HG03439 (cell line): ENCODE measurements around the gene NPBWR2.
"Not testable (repeated sequence)": the region's sequence is repeated elsewhere in the genome, so short reads cannot be mapped to it uniquely, and the experiment has no call there.

Source experiments
- ATAC-seq: cut with Tn5 transposase; IDR thresholded peaks from one replicate; pipeline ENCODE4 v1.9.1; 2021; ENCODE audit warnings: mild to moderate bottlenecking, moderate library complexity; ENCODE audit not compliant: unreplicated experiment

Gene NPBWR2

GRCh38 chr20:64119681-64120341 is 12.4 kb upstream of the NPBWR2 start:
- no peak for ATAC-seq

DNA sequence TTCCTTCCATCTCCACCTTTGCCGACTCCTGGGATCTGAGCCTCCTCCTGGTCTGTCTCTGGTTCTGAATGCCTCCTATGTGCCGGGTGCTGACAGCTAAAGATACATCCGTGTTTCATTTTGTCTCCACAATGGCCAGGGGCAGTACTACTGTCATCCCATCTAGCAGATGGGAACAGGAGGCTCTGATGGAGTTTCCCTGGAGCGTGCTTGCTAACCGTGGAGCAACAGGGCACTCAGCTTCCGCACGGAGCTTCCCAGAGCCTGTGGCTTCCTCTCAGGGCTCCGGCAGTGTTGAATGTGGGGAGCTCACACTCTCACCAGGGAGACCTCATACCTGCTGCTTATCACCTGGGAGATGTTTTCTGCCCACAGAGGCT is 11.9 kb upstream of the NPBWR2 start:
- no peak for ATAC-seq

DNA sequence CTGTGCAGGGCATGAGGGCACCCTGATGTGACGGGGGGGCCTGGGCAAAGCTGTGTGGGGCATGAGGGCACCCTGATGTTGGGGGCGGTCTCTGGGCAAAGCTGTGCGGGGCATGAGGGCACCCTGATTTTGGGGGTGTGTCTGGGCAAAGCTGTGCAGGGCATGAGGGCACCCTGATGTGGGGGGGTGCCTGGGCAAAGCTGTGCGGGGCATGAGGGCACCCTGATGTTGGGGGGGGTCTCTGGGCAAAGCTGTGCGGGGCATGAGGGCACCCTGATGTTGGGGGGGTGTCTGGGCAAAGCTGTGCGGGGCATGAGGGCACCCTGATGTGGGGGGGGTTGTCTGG is 10.0 kb upstream of the NPBWR2 start:
- ATAC-seq: not testable (repeated sequence)

DNA sequence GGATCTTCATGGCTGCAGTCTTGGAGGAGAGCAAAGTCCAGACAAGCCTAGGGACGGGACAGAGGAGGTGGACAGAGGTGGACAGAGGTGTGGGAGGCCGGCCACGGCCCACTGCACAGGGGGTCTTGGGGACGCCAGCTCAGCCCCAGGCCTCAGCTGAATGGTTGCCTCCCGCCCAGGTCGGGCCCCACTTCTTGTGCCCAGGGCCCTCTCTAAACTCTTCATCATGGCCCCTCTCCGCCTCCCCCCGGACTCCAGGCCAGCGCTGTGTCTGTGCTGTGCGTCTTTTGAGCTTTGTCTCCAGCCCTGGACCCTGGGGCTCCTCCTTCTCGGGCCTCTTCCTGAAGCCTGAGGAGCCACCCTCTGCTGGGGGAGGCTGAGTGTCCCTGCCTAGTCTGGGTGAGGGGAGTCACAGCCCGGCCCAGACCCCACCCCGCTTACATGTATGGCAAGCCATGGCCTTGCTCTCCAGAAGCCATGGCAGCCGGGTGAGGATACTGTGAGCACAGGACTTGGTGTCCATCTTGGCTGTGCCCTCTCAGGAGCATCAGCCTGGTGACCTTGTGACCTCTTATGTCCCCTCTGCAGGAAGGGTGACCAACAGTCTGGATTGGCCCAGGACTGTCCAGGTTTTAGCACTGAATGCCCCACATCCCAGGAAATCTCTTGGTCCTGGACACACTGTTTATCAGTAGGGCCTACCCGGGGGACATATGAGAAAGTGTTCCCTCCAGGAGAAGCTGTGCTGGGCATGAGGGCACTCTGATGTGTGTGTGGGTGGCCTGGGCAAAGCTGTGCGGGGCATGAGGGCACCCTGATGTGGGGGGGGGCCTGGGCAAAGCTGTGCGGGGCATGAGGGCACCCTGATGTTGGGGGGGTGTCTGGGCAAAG is 9.4 kb upstream of the NPBWR2 start:
- ATAC-seq: no peak

- no peak for ATAC-seq
Measured at GRCh38 chr20:64116016-64116415, 8.7 kb upstream of the NPBWR2 start.

DNA sequence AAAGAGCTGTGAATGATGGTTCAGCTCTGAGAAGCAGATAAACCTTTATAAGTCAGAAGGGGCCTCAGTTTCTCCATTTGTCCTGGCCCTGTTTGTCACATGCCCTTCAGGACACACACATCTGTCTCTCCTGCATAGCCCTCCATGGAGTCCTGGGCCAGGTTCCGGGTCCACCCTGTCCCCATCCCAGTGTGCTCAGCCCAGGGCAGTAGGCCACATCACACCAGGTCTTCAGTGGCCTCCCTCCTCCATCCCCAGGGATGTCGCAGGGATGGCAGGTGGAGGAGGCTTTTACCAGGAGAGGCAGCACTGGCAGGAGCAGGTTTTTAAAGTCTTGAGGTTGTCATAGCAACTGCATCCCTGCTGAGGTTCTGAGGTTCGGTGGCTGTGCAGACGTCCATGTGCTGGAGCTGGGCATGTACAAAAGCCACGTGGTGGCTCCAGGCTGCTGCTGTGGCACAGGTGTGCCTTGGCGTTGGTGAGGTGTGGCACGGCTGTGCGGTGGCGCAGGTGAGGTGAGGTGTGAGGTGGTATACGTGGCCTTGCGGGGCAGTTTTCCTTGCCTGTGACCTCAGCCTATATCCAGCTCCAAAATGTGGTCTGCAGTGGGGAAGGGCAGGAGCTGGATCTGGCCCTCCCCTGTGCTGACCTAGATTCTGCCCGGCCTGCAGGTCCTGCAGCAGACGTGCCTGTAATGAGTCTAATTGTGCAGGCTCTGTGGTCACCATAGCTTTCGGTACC is 8.0 kb upstream of the NPBWR2 start:
- no peak for ATAC-seq

DNA sequence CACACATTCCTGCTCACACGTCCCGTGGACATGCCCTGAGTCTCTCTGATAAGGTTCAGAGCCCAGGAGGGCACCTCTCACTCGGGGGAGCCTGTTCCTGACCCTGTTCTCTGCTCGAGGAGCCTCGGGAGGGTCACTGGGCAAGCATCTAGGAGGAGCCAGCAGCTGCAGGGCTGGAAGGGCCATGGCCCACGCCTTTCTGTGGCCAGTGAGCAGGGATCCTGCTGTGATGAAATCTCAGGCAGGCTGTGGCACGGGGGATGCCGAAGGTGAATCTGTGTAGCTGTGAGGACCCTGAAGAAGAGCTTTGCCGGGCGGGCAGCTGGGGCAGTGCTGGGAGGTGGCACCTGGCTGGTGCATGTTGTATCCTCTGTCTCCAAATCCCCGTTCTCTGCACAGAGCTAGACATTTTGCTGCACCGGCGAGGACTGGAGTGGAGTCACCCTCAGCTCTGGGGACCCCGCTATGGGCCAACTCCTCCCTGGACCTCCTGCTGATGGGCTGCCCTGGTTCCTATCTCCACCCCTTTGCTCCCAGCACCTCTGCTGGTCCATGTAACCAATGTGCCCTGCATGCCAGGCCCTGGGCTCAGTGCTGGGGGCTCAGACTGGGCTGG is 7.1 kb upstream of the NPBWR2 start:
- ATAC-seq: no peak

- no peak for ATAC-seq
Measured at GRCh38 chr20:64113796-64114355, 6.5 kb upstream of the NPBWR2 start.

GRCh38 chr20:64113444-64113775 is 6.0 kb upstream of the NPBWR2 start:
- no peak for ATAC-seq

DNA sequence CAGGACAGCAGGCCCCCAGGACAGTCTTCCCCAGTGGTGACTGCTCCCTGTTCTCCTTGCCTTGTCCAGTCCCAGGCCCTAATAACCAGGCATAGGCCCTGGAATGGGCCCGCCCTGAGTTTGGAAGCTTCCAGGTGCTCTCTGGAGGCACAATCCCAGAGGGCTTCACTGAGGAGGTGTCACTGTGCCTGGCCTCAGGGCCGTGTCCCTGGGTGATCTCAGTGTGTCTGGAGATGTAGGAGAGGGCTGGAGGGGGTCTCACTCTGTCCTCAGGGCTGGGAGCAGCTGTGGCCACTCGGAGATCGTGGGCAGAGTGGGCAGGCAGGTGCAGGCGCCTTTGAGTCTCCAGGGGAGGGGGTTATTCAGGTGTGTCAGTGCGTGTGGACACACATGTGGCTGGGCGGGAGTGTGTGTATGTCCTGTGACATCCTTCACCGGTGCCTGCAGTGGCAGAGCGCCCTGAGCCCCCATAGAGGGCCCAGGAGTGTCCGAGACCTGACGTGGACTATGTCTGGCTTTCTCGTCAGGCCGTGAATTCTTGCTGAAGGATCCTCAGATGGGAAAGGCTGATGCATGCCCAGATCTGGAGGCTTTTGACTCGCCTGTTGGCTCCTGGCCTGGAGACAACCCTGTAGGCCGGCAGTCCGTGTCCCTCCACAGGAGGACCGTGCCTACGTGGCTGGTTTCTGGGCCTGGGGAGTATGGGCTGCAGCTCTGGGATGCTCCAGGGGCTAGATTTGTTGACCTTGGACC is 5.5 kb upstream of the NPBWR2 start:
- ATAC-seq: no peak

- no peak for ATAC-seq
Measured at GRCh38 chr20:64111841-64112641, 4.7 kb upstream of the NPBWR2 start.

DNA sequence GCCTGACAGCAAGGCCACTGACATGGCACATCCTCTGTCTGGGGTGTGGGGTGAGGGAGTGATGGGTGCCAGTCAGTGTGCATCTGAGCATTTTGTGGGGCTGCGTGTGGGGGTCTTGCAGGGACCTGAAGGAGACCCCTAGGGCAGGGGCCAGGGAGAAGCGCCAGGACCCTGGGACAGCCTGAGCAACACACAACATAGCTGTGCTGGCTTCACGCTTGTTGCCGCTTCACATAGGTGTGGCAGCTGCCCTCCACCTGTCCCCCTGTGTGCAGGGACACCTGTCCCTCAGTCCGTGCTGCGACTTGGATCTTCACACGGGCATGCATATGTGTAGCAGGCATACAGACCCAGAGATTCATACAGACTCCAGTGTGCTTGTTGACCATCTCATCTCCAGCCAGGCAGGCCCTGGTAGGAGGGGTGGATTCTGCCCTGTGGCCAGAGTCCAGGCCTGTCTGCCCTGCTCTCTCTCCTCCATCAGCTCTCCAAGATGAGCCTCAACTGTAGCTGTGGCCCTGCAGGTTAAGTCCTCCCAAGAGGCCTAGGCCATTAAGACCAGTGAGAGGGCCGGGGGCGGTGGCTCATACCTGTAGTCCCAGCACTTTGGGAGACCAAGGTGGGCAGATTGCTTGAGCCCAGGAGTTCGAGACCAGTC is 3.2 kb upstream of the NPBWR2 start:
- no peak for ATAC-seq

- no peak for ATAC-seq
Measured at GRCh38 chr20:64109831-64110391, 2.5 kb upstream of the NPBWR2 start.

DNA sequence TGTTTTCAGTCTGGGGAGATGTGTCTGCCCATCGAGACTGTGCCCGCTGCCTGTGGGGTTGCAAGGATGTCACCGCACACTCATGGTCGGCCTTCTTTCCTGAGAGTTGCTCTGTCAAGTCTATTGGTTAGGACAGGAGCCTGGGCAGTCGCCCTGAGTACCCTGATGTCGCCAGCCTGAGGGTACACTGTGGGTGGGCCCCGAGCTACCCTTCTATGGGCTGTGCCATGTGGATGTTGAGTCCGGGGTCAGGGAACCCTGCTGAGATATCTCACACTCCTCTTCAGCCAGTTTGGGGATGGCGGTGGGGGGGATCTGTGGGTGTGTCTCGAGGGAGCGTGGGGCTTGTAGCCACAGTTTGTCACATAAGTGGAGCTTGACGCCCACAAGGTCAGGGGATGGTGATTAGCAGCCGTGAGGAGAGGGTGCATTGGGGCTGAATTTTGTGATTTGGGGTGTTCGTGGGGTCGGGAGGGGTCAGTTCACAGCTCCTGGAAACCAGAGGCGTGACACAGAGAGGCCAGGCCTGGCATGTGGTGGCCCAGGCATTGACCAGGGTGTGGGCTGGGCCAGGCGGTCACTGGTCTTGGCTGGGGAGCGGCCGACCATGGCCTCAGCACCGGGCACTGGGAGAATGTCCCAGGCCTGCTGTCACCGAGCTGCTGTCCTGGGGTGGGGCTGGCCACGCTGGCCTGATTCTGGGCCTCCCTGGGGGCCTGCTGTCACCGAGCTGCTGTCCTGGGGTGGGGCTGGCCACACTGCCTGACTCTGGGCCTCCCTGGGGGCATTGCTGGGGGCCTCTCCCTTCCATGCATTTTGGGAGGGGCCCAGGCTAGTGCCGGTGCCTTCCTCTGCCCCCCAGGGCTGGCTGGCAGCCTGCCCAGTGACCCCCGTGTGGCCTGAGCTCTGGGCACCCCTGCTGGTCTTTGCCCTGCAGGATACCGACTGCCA is 1.6 kb upstream of the NPBWR2 start:
- no peak for ATAC-seq

GRCh38 chr20:64107736-64108457 is 532 bp upstream of the NPBWR2 start:
- no peak for ATAC-seq

GRCh38 chr20:64106435-64106961 is 867 bp downstream of the NPBWR2 start:
- no peak for ATAC-seq
